GM12878 (cell line): ENCODE measurements around the gene ABL2. TPM values are rescaled to one million over a fixed set of nuclear protein-coding genes. Genes with fewer than 3 reads are reported as not detected.
"Not testable (repeated sequence)": the region's sequence is repeated elsewhere in the genome, so short reads cannot be mapped to it uniquely, and the experiment has no call there.

ENCODE experiments used
- ATAC-seq: fragments of 200-7000 bp; cut with Tn5 transposase; 3 replicates; pipeline ENCODE4 v1.9.1; 2020; ENCODE audit warnings: mild to moderate bottlenecking, moderate library complexity
- BruUV-seq: library from RNA; stranded (reverse); fragments of 400-500 nt; replicated peaks from 2 replicates; lab custom pipeline; 2021; lab: Mats Ljungman, UMichigan
- CTCF ChIA-PET: fragments of 300-600 bp; sonication (Branson Sonifier 250); formaldehyde crosslinking; extraction: SDS; loops from one replicate; lab custom pipeline; 2021; ENCODE audit warnings: inconsistent platforms; lab: Yijun Ruan, JAX
- POLR2A ChIA-PET: fragments of 350-600 bp; formaldehyde crosslinking; extraction: SDS; loops from one replicate; lab custom pipeline; 2021; ENCODE audit warnings: inconsistent platforms; lab: Charles Lee
- RAD21 ChIA-PET: fragments of 300-600 bp; sonication (Branson Sonifier 250); formaldehyde crosslinking; loops from one replicate; lab custom pipeline; 2023; ENCODE audit warnings: antibody characterized with exemption; ENCODE audit not compliant: unreplicated experiment; lab: Charles Lee
- SMC1A ChIA-PET: fragments of 300-600 bp; sonication (Branson Sonifier 250); formaldehyde crosslinking; loops from one replicate; lab custom pipeline; 2023; ENCODE audit not compliant: unreplicated experiment, uncharacterized antibody; lab: Charles Lee
- DNase-seq: peaks from one replicate; pipeline ENCODE4 v3.0.0-alpha.2; 2011; ENCODE audit warnings: low read depth, low spot score
- FAIRE-seq: peaks from 3 replicates; lab custom pipeline; 2011; peaks lifted over from hg19 to GRCh38; lab: Jason Lieb, UNC
- H2AFZ ChIP-seq: 2 replicates; pipeline ENCODE4 v1.6.0; 2011; ENCODE audit warnings: low read depth, low read length, control low read depth; ENCODE audit not compliant: control insufficient read depth
- H3K27ac ChIP-seq: 2 replicates; pipeline ENCODE4 v1.5.1; 2011; ENCODE audit warnings: control low read depth; ENCODE audit not compliant: control insufficient read depth, insufficient read depth
- H3K27me3 ChIP-seq, 2 experiments: replicated peaks in 1 of 2; 2 replicates each; pipeline versions ENCODE4 v1.6.0 to v1.6.1; 2011; ENCODE audit warnings: low read length in 1 of 2; ENCODE audit not compliant: control insufficient read depth in 2 of 2, insufficient read depth in 2 of 2
- H3K36me3 ChIP-seq, 2 experiments: 2 replicates each; pipeline ENCODE4 v1.5.1; 2011; ENCODE audit warnings: low read length in 1 of 2; ENCODE audit not compliant: control insufficient read depth in 2 of 2, insufficient read depth in 2 of 2
- H3K4me1 ChIP-seq: 2 replicates; pipeline ENCODE4 v1.6.1; 2011; ENCODE audit warnings: mild to moderate bottlenecking, low read length, moderate library complexity, mixed read lengths; ENCODE audit not compliant: control insufficient read depth, insufficient read depth
- H3K4me2 ChIP-seq: 2 replicates; pipeline ENCODE4 v1.6.0; 2011; ENCODE audit warnings: control low read depth; ENCODE audit not compliant: control insufficient read depth, insufficient read depth
- H3K4me3 ChIP-seq: fragments of 200-600 bp; sonication (generic); 2 replicates; pipeline ENCODE4 v1.5.1; 2016
- H3K79me2 ChIP-seq: 2 replicates; pipeline ENCODE4 v1.6.0; 2011; ENCODE audit warnings: low read length; ENCODE audit not compliant: control insufficient read depth, insufficient read depth
- H3K9ac ChIP-seq: 2 replicates; pipeline ENCODE4 v1.8.0; 2011; ENCODE audit warnings: low read length, control low read depth, mixed read lengths; ENCODE audit not compliant: control insufficient read depth, insufficient read depth
- H3K9me3 ChIP-seq: replicated peaks from 3 replicates; pipeline ENCODE4 v1.5.1; 2011; ENCODE audit warnings: mild to moderate bottlenecking, low read length; ENCODE audit not compliant: control insufficient read depth, insufficient read depth
- H4K20me1 ChIP-seq: 2 replicates; pipeline ENCODE4 v1.6.0; 2011; ENCODE audit not compliant: control insufficient read depth, insufficient read depth
- BHLHE40 ChIP-seq, 2 experiments: fragments of 450-650 bp in 1 of 2; IDR thresholded peaks; 2 replicates each; pipeline ENCODE4 v1.6.1; 2011 to 2017; ENCODE audit warnings: low read depth in 2 of 2, borderline replicate concordance in 1 of 2, improper control_type of control experiment in 1 of 2, low read length in 1 of 2, mild to moderate bottlenecking in 1 of 2
- IKZF1 ChIP-seq: fragments of 450-650 bp; conservative IDR thresholded peaks from 2 replicates; pipeline ENCODE4 v1.6.1; 2017; ENCODE audit warnings: antibody characterized with exemption, mild to moderate bottlenecking
- IKZF2 ChIP-seq, 2 experiments: fragments of 450-650 bp; IDR thresholded peaks; 2 replicates each; pipeline ENCODE4 v1.6.1; 2017; ENCODE audit warnings: mild to moderate bottlenecking in 2 of 2, moderate library complexity in 2 of 2
- MTA2 ChIP-seq: fragments of 450-650 bp; IDR thresholded peaks from 2 replicates; pipeline ENCODE4 v1.6.1; 2016; ENCODE audit warnings: low read depth, mild to moderate bottlenecking, moderate library complexity
- SPI1 ChIP-seq: IDR thresholded peaks from 2 replicates; pipeline ENCODE4 v1.6.1; 2011; ENCODE audit warnings: low read depth, mild to moderate bottlenecking, low read length, moderate library complexity, borderline replicate concordance; ENCODE audit not compliant: insufficient read depth
- TCF12 ChIP-seq: IDR thresholded peaks from 2 replicates; pipeline ENCODE4 v1.6.1; 2011; ENCODE audit warnings: low read depth, mild to moderate bottlenecking, low read length
- ZNF207 ChIP-seq: fragments of 450-650 bp; IDR thresholded peaks from 2 replicates; pipeline ENCODE4 v1.6.1; 2014; ENCODE audit warnings: antibody characterized with exemption, mild to moderate bottlenecking, borderline replicate concordance
- WGBS: methylation state at CpG from one replicate; pipeline ENCODE4 v1.1.6; 2016; ENCODE audit warnings: low lambda C conversion rate; ENCODE audit not compliant: insufficient replicate concordance, insufficient coverage; ENCODE audit errors: missing lambda C conversion rate; 5-methylcytosine and 5-hydroxymethylcytosine counted together
- in situ Hi-C: fragments of 300-500 bp; cut with MboI; formaldehyde crosslinking; loops from 9 replicates; pipeline ENCODE4 v1.14.3; 2018; ENCODE audit warnings: mixed read lengths
- intact Hi-C: fragments of 100-400 bp; cut with micrococcal nuclease; formaldehyde crosslinking; loops from one replicate; pipeline ENCODE4 v1.14.2; 2022; ENCODE audit not compliant: unreplicated experiment
- polyA plus RNA-seq, 11 experiments: library from polyadenylated mRNA; depleted of rRNA in 4 of 11; unstranded in 6 of 11; stranded (reverse) in 5 of 11; fragments of >200 nt; fragmentation: Nextera tagmentation in 4 of 11; fragmentation: Illumina TruSeq in 1 of 11; extraction: Ambion mirVana in 4 of 11; extraction: Trizol in 1 of 11; gene quantifications; 1 replicate in 1 of 11; 2 replicates in 10 of 11; pipeline versions ENCODE4 v1.2.1 to v1.2.3, GENCODE V29; 2011 to 2016; ENCODE audit warnings: inconsistent platforms in 2 of 11, missing spikeins in 2 of 11, low read depth in 1 of 11
- total RNA-seq, 4 experiments: library from RNA; depleted of rRNA in 3 of 4; stranded (reverse); fragments of >200 nt in 3 of 4; fragmentation: Illumina TruSeq in 1 of 4; extraction: Trizol in 1 of 4; gene quantifications; 2 replicates each; pipeline versions ENCODE4 v1.2.1 to v1.2.3, GENCODE V29; 2013 to 2021
- TF ChIP-seq, protein P1 (sequence below): fragments of 450-650 bp; IDR thresholded peaks from 2 replicates; pipeline ENCODE4 v1.6.1; 2016; ENCODE audit warnings: mild to moderate bottlenecking
- TF ChIP-seq, protein P2 (sequence below): fragments of 450-650 bp; IDR thresholded peaks from 2 replicates; pipeline ENCODE4 v1.6.1; 2017; ENCODE audit warnings: low read depth, mild to moderate bottlenecking, moderate library complexity

Gene ABL2
- total and polyA plus RNA-seq, 10 of the 15 experiments (the other 5 are each of a cell fraction or from before 2014, with no cell fraction given), result 0.57 to 9.4 (median 3.6) TPM

DNA sequence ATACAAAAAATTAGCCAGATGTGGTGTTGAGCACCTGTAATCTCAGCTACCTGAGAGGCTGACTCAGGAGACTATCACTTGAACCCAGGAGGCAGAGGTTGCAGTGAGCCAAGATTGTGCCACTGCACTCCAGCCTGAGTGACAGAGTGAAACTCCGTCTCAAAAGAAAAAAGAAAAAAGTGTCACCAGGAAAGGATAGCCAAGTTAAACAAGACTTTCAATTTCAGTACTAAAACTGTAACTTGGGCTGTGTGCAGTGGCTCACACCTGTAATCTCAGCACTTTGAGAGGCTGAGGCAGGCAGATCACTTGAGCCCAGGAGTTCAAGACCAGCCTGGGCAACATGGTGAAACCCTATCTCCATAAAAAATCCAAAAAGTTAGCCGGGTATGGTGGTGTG is 15.9 kb upstream of the ABL2 start:
- in situ Hi-C loops, H4K20me1 ChIP-seq, H3K27me3 ChIP-seq, H3K9ac ChIP-seq, H2AFZ ChIP-seq, H3K4me3 ChIP-seq, BruUV-seq, H3K36me3 ChIP-seq, H3K79me2 ChIP-seq, H3K4me2 ChIP-seq, H3K4me1 ChIP-seq, H3K27ac ChIP-seq, H3K9me3 ChIP-seq, CTCF ChIA-PET, intact Hi-C loops, SMC1A ChIA-PET, DNase-seq: not testable (repeated sequence)
- TF ChIP-seq, protein P1, sequence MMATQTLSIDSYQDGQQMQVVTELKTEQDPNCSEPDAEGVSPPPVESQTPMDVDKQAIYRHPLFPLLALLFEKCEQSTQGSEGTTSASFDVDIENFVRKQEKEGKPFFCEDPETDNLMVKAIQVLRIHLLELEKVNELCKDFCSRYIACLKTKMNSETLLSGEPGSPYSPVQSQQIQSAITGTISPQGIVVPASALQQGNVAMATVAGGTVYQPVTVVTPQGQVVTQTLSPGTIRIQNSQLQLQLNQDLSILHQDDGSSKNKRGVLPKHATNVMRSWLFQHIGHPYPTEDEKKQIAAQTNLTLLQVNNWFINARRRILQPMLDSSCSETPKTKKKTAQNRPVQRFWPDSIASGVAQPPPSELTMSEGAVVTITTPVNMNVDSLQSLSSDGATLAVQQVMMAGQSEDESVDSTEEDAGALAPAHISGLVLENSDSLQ, result peak; percentile 69; the same call in 1 of the 2 replicates
- WGBS, result 35% methylated on average over 2 of the region's 2 CpGs
- POLR2A ChIA-PET, result interaction anchor here (0.7 kb wide), 2 partner anchors 163 to 308 kb away, joined by 3 to 4 read pairs; no protein-coding TSS in a partner anchor
- FAIRE-seq, result peak; percentile 41
- peak; percentile 57 for ATAC-seq
- RAD21 ChIA-PET, result interaction anchor here (0.7 to 1.0 kb wide), 2 partner anchors 12 to 48 kb away, joined by 3 to 4 read pairs; partner anchors contain the start of gene SOAT1

DNA sequence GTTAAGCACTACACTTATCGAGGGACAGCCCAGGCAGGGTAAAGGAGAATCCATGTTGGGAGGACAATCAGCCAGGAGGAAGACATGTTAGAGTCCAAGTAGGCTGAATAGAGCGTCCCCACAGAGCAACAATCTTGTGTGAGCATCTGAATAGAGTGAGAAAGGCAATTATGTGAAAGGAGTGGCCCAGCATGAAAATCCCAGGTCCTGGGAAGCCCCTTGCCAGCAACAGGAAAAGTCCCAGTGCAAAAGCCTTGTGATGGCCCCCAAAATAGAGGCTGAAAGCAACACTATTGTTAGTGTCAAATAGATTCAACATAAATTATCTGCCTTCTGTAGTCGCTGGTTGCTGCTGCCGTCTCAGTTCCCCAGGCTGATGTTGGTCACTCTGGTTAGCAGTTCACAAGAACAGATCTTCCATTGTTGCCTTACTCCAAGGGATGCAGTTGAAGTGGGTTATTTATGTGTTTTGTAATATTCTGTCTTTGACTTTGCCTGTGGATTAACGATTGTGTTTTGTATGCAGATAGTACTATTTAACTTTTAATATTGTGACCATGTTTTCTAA is 12.1 kb upstream of the ABL2 start:
- ChIA-PET RAD21 (no interaction called here), POLR2A (interaction anchor here (0.6 kb wide), 1 partner anchor 85 kb away, joined by 10 read pairs; no protein-coding TSS in a partner anchor), CTCF (interaction anchor here (0.6 kb wide), 3 partner anchors 10 to 181 kb away, joined by 3 to 5 read pairs (median 3); no protein-coding TSS in a partner anchor), SMC1A (interaction anchor here (1.3 kb wide), 1 partner anchor 38 kb away, joined by 3 read pairs; no protein-coding TSS in a partner anchor)
- BruUV-seq, result no TSS peak
- no peaks in the 10 kb centered on the region for H3K4me1 ChIP-seq
- H3K27me3 ChIP-seq, result no peaks in the 10 kb centered on the region
- H3K4me2 ChIP-seq, result no peak overlapping the region
- in situ Hi-C loops (no loop called here), intact Hi-C loops (no loop called here)
- H3K9me3 ChIP-seq, result no peaks in the 10 kb centered on the region
- WGBS, result 64% methylated on average over 5 of the region's 5 CpGs
- TF ChIP-seq IKZF1 (peak; percentile 29; the same call in 1 of the 2 replicates), MTA2 (peak; percentile 42; the same call in 1 of the 2 replicates), ZNF207 (no peak), BHLHE40 (IDR thresholded peaks at IDR 0.05; ENCODE audit: borderline replicate concordance in 1 of 2, low read depth in 2 of 2, low read length in 1 of 2) (peak in 1 of 2 experiments; percentile 5; a peak in 1 of 4 replicates), IKZF2 (IDR thresholded peaks at IDR 0.05) (peak in 1 of 2 experiments; percentile 46; a peak in 2 of 4 replicates), SPI1 (no peak), TCF12 (0 out of 2 replicates have a peak, but pooled peaks have one; percentile 11)
- TF ChIP-seq, protein P2, sequence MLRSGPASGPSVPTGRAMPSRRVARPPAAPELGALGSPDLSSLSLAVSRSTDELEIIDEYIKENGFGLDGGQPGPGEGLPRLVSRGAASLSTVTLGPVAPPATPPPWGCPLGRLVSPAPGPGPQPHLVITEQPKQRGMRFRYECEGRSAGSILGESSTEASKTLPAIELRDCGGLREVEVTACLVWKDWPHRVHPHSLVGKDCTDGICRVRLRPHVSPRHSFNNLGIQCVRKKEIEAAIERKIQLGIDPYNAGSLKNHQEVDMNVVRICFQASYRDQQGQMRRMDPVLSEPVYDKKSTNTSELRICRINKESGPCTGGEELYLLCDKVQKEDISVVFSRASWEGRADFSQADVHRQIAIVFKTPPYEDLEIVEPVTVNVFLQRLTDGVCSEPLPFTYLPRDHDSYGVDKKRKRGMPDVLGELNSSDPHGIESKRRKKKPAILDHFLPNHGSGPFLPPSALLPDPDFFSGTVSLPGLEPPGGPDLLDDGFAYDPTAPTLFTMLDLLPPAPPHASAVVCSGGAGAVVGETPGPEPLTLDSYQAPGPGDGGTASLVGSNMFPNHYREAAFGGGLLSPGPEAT, result peak; percentile 74; the same call in 1 of the 2 replicates
- no peak overlapping the region for H2AFZ ChIP-seq
- peak; percentile 65 for ATAC-seq
- no peak overlapping the region for H3K4me3 ChIP-seq
- no peaks in the 10 kb centered on the region for H4K20me1 ChIP-seq
- no peak overlapping the region for H3K27ac ChIP-seq
- H3K9ac ChIP-seq, result no peak overlapping the region
- FAIRE-seq, result no peak
- H3K36me3 ChIP-seq, result no peaks in the 10 kb centered on the region
- no peak for DNase-seq
- H3K79me2 ChIP-seq, result no peaks in the 10 kb centered on the region
